GM12878 (cell line): Measurements from ENCODE around the gene ZACN. TPM values are rescaled to one million over a fixed set of nuclear protein-coding genes. Genes with fewer than 3 reads are reported as not detected.

Experiments used
- ATAC-seq: fragments of 200-7000 bp; cut with Tn5 transposase; 3 replicates; pipeline ENCODE4 v1.9.1; 2020; ENCODE audit warnings: mild to moderate bottlenecking, moderate library complexity
- BruUV-seq: library from RNA; stranded (reverse); fragments of 400-500 nt; replicated peaks from 2 replicates; lab custom pipeline; 2021; lab: Mats Ljungman, UMichigan
- CTCF ChIA-PET: fragments of 300-600 bp; sonication (Branson Sonifier 250); formaldehyde crosslinking; extraction: SDS; loops from one replicate; lab custom pipeline; 2021; ENCODE audit warnings: inconsistent platforms; lab: Yijun Ruan, JAX
- POLR2A ChIA-PET: fragments of 350-600 bp; formaldehyde crosslinking; extraction: SDS; loops from one replicate; lab custom pipeline; 2021; ENCODE audit warnings: inconsistent platforms; lab: Charles Lee
- RAD21 ChIA-PET: fragments of 300-600 bp; sonication (Branson Sonifier 250); formaldehyde crosslinking; loops from one replicate; lab custom pipeline; 2023; ENCODE audit warnings: antibody characterized with exemption; ENCODE audit not compliant: unreplicated experiment; lab: Charles Lee
- SMC1A ChIA-PET: fragments of 300-600 bp; sonication (Branson Sonifier 250); formaldehyde crosslinking; loops from one replicate; lab custom pipeline; 2023; ENCODE audit not compliant: unreplicated experiment, uncharacterized antibody; lab: Charles Lee
- DNase-seq: peaks from one replicate; pipeline ENCODE4 v3.0.0-alpha.2; 2011; ENCODE audit warnings: low read depth, low spot score
- FAIRE-seq: peaks from 3 replicates; lab custom pipeline; 2011; peaks lifted over from hg19 to GRCh38; lab: Jason Lieb, UNC
- H2AFZ ChIP-seq: 2 replicates; pipeline ENCODE4 v1.6.0; 2011; ENCODE audit warnings: low read depth, low read length, control low read depth; ENCODE audit not compliant: control insufficient read depth
- H3K27ac ChIP-seq: 2 replicates; pipeline ENCODE4 v1.5.1; 2011; ENCODE audit warnings: control low read depth; ENCODE audit not compliant: control insufficient read depth, insufficient read depth
- H3K27me3 ChIP-seq, 2 experiments: replicated peaks in 1 of 2; 2 replicates each; pipeline versions ENCODE4 v1.6.0 to v1.6.1; 2011; ENCODE audit warnings: low read length in 1 of 2; ENCODE audit not compliant: control insufficient read depth in 2 of 2, insufficient read depth in 2 of 2
- H3K36me3 ChIP-seq, 2 experiments: 2 replicates each; pipeline ENCODE4 v1.5.1; 2011; ENCODE audit warnings: low read length in 1 of 2; ENCODE audit not compliant: control insufficient read depth in 2 of 2, insufficient read depth in 2 of 2
- H3K4me1 ChIP-seq: 2 replicates; pipeline ENCODE4 v1.6.1; 2011; ENCODE audit warnings: mild to moderate bottlenecking, low read length, moderate library complexity, mixed read lengths; ENCODE audit not compliant: control insufficient read depth, insufficient read depth
- H3K4me2 ChIP-seq: 2 replicates; pipeline ENCODE4 v1.6.0; 2011; ENCODE audit warnings: control low read depth; ENCODE audit not compliant: control insufficient read depth, insufficient read depth
- H3K4me3 ChIP-seq: fragments of 200-600 bp; sonication (generic); 2 replicates; pipeline ENCODE4 v1.5.1; 2016
- H3K79me2 ChIP-seq: 2 replicates; pipeline ENCODE4 v1.6.0; 2011; ENCODE audit warnings: low read length; ENCODE audit not compliant: control insufficient read depth, insufficient read depth
- H3K9ac ChIP-seq: 2 replicates; pipeline ENCODE4 v1.8.0; 2011; ENCODE audit warnings: low read length, control low read depth, mixed read lengths; ENCODE audit not compliant: control insufficient read depth, insufficient read depth
- H3K9me3 ChIP-seq: replicated peaks from 3 replicates; pipeline ENCODE4 v1.5.1; 2011; ENCODE audit warnings: mild to moderate bottlenecking, low read length; ENCODE audit not compliant: control insufficient read depth, insufficient read depth
- H4K20me1 ChIP-seq: 2 replicates; pipeline ENCODE4 v1.6.0; 2011; ENCODE audit not compliant: control insufficient read depth, insufficient read depth
- CEBPZ ChIP-seq: fragments of 150-350 bp; IDR thresholded peaks from 2 replicates; pipeline ENCODE4 v1.6.1; 2016; ENCODE audit warnings: low read depth, low read length
- CHD1 ChIP-seq: IDR thresholded peaks from 2 replicates; pipeline ENCODE4 v1.6.1; 2012; ENCODE audit warnings: low read depth, low read length, improper control_type of control experiment
- EED ChIP-seq: sonication (generic); IDR thresholded peaks from 2 replicates; pipeline ENCODE4 v1.6.1; 2016; ENCODE audit warnings: antibody characterized with exemption, low read depth
- EP300 ChIP-seq, 2 experiments: fragments of 150-350 bp in 1 of 2; IDR thresholded peaks; 2 replicates each; pipeline ENCODE4 v1.6.1; 2011 to 2012; ENCODE audit warnings: low read depth in 2 of 2, low read length in 2 of 2, borderline replicate concordance in 1 of 2, improper control_type of control experiment in 1 of 2, inconsistent platforms in 1 of 2; ENCODE audit not compliant: control insufficient read depth in 1 of 2
- EZH2 ChIP-seq: IDR thresholded peaks from 2 replicates; pipeline ENCODE4 v1.6.1; 2012; ENCODE audit warnings: low read depth, mild to moderate bottlenecking, control low read depth, inconsistent platforms, low read length, borderline replicate concordance; ENCODE audit not compliant: control insufficient read depth
- FOXM1 ChIP-seq: IDR thresholded peaks from 2 replicates; pipeline ENCODE4 v1.6.1; 2012; ENCODE audit warnings: low read depth, mild to moderate bottlenecking, inconsistent platforms, low read length, moderate library complexity
- GATAD2B ChIP-seq: fragments of 450-650 bp; conservative IDR thresholded peaks from 2 replicates; pipeline ENCODE4 v1.6.1; 2017; ENCODE audit warnings: low read depth, mild to moderate bottlenecking, moderate library complexity
- SREBF1 ChIP-seq: IDR thresholded peaks from 2 replicates; pipeline ENCODE4 v1.6.1; 2012; ENCODE audit warnings: mild to moderate bottlenecking, low read length
- STAT1 ChIP-seq: fragments of 450-650 bp; conservative IDR thresholded peaks from 2 replicates; pipeline ENCODE4 v1.6.1; 2014; ENCODE audit warnings: antibody characterized with exemption, mild to moderate bottlenecking
- WGBS: methylation state at CpG from one replicate; pipeline ENCODE4 v1.1.6; 2016; ENCODE audit warnings: low lambda C conversion rate; ENCODE audit not compliant: insufficient replicate concordance, insufficient coverage; ENCODE audit errors: missing lambda C conversion rate; 5-methylcytosine and 5-hydroxymethylcytosine counted together
- in situ Hi-C: fragments of 300-500 bp; cut with MboI; formaldehyde crosslinking; loops from 9 replicates; pipeline ENCODE4 v1.14.3; 2018; ENCODE audit warnings: mixed read lengths
- intact Hi-C: fragments of 100-400 bp; cut with micrococcal nuclease; formaldehyde crosslinking; loops from one replicate; pipeline ENCODE4 v1.14.2; 2022; ENCODE audit not compliant: unreplicated experiment
- polyA plus RNA-seq, 11 experiments: library from polyadenylated mRNA; depleted of rRNA in 4 of 11; unstranded in 6 of 11; stranded (reverse) in 5 of 11; fragments of >200 nt; fragmentation: Nextera tagmentation in 4 of 11; fragmentation: Illumina TruSeq in 1 of 11; extraction: Ambion mirVana in 4 of 11; extraction: Trizol in 1 of 11; gene quantifications; 1 replicate in 1 of 11; 2 replicates in 10 of 11; pipeline versions ENCODE4 v1.2.1 to v1.2.3, GENCODE V29; 2011 to 2016; ENCODE audit warnings: inconsistent platforms in 2 of 11, missing spikeins in 2 of 11, low read depth in 1 of 11
- total RNA-seq, 4 experiments: library from RNA; depleted of rRNA in 3 of 4; stranded (reverse); fragments of >200 nt in 3 of 4; fragmentation: Illumina TruSeq in 1 of 4; extraction: Trizol in 1 of 4; gene quantifications; 2 replicates each; pipeline versions ENCODE4 v1.2.1 to v1.2.3, GENCODE V29; 2013 to 2021

ZACN gene
- total and polyA plus RNA-seq, 10 of the 15 experiments (the other 5 are each of a cell fraction or from before 2014, with no cell fraction given), result 0.06 to 11.3 (median 0.47) TPM; not detected in 2

GRCh38 chr17:76131051-76131691, 52.2 kb downstream of the ZACN start:
- no peak overlapping the region for H3K4me2 ChIP-seq
- no peak for DNase-seq
- no peaks in the 10 kb centered on the region for H3K27me3 ChIP-seq
- ChIA-PET CTCF (interaction anchor here (1.0 to 3.0 kb wide), 3 partner anchors 128 to 149 kb away, joined by 3 to 12 read pairs (median 5); no protein-coding TSS in a partner anchor), RAD21 (interaction anchor here (1.1 to 1.8 kb wide), 2 partner anchors 143 to 148 kb away, joined by 3 to 5 read pairs; no protein-coding TSS in a partner anchor), POLR2A (no interaction called here), SMC1A (no interaction called here)
- 50% methylated on average over 19 of the region's 21 CpGs for WGBS
- no peak overlapping the region for H2AFZ ChIP-seq
- H3K27ac ChIP-seq, result no peak overlapping the region
- no peak overlapping the region for H3K9ac ChIP-seq
- H3K36me3 ChIP-seq, result no peaks in the 10 kb centered on the region
- peaks cover 5% of the 10 kb centered on the region for H3K4me1 ChIP-seq
- H3K9me3 ChIP-seq, result no peaks in the 10 kb centered on the region
- no peak for FAIRE-seq
- no peak for ATAC-seq
- intact Hi-C loops (no loop called here), in situ Hi-C loops (no loop called here)
- no peaks in the 10 kb centered on the region for H4K20me1 ChIP-seq
- no peak overlapping the region for H3K4me3 ChIP-seq
- no peak for TF ChIP-seq GATAD2B
- no peak for TF ChIP-seq SREBF1
- TF ChIP-seq EZH2, result no peak
- no peak for TF ChIP-seq CHD1
- TF ChIP-seq FOXM1, result no peak
- no peak for TF ChIP-seq EP300 (IDR thresholded peaks at IDR 0.05; ENCODE audit: borderline replicate concordance in 1 of 2, control insufficient read depth in 1 of 2, low read depth in 2 of 2, low read length in 2 of 2)
- TF ChIP-seq STAT1, result no peak
- no peak for TF ChIP-seq EED
- TF ChIP-seq CEBPZ, result no peak
- BruUV-seq, result no TSS peak
- H3K79me2 ChIP-seq, result no peaks in the 10 kb centered on the region
